ENCODE results near the gene SH3PXD2A.

DNA sequence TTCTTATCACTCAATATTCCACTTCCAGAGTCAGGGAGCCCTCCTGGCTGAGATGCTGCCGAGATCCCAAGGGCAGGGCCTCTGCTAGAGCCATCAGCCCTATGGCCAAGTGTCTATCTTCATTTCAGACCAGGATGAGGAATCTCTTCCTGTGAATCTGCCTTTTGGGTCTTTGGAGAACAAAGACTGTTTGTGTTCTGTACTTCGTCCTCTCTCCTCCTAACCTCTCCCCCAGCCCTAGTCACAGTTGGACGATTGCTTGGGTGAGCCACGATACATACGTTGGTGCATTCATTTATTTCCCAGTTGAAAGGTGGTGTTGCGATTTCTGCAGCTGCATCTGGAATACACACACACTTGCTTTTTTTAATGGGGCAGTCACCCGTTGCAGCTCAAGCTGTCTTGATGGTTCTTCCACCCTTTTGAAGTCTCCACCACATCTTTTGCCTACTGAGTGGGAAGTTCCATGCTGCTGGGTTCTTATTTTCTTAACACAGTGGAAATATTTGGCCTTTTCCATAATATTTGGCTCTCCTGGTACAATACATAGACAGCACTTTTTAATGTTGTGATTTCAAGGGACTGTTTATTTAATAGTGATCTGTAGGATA is 26.7 kb downstream of the SH3PXD2A start:
- TF ChIP-seq CTCF (IDR thresholded peaks at IDR 0.05 in 2 of 3, conservative IDR thresholded peaks at IDR 0.05 in 1 of 3; ENCODE audit: insufficient read depth in 2 of 3, low read depth in 1 of 3, low read length in 3 of 3) (no peak), RAD21 (CRISPR knock-in tag; conservative IDR thresholded peaks at IDR 0.05 in 1 of 2, IDR thresholded peaks at IDR 0.05 in 1 of 2) (no peak), HCFC1 (IDR thresholded peaks at IDR 0.05; ENCODE audit: low read depth, low read length) (no peak)

All from K562 (cell line).